SK-N-SH (cell line): ENCODE data around the gene PDZRN4. TPM values are rescaled to one million over a fixed set of nuclear protein-coding genes. Genes with fewer than 3 reads are reported as not detected.

Experiments
- CTCF ChIA-PET: fragments of 300-600, 350-600 bp; formaldehyde crosslinking; extraction: SDS; loops from one replicate; lab custom pipeline; 2021; lab: Yijun Ruan, JAX
- POLR2A ChIA-PET: fragments of 350-600 bp; sonication (Branson Sonifier 250); formaldehyde crosslinking; extraction: SDS; loops from one replicate; lab custom pipeline; 2020; ENCODE audit warnings: antibody characterized with exemption, inconsistent platforms; lab: Yijun Ruan, JAX
- DNase-seq: peaks from one replicate; pipeline ENCODE4 v3.0.0; 2012
- H2AFZ ChIP-seq: fragments of 200-600 bp; sonication (generic); 2 replicates; pipeline ENCODE4 v1.8.1; 2016; ENCODE audit warnings: antibody characterized with exemption, mild to moderate bottlenecking, low read depth
- H3F3A ChIP-seq: fragments of 200-600 bp; sonication (generic); replicated peaks from 2 replicates; pipeline ENCODE3; 2016; ENCODE audit warnings: antibody characterized with exemption, mild to moderate bottlenecking; ENCODE audit not compliant: insufficient read depth
- H3K27ac ChIP-seq, 2 experiments: fragments of 200-500 bp in 1 of 2; fragments of 200-600 bp in 1 of 2; sonication (Bioruptor generic) in 1 of 2; sonication (generic), shearing (Covaris generic) in 1 of 2; 2 replicates each; pipeline versions ENCODE4 v1.5.1 to v1.6.1; 2014 to 2016; ENCODE audit warnings: low read depth in 2 of 2, inconsistent platforms in 1 of 2, low read length in 1 of 2, mild to moderate bottlenecking in 1 of 2, mixed read lengths in 1 of 2
- H3K27me3 ChIP-seq: fragments of 200-600 bp; sonication (generic), shearing (Covaris generic); 2 replicates; pipeline ENCODE4 v1.6.1; 2016; ENCODE audit warnings: mixed run types; ENCODE audit not compliant: insufficient read depth
- H3K36me3 ChIP-seq, 2 experiments: fragments of 200-500 bp in 1 of 2; fragments of 200-600 bp in 1 of 2; sonication (Bioruptor generic) in 1 of 2; sonication (generic) in 1 of 2; replicated peaks in 1 of 2; 2 replicates each; pipeline versions ENCODE3 to v1.5.1; 2014 to 2016; ENCODE audit warnings: low read length in 1 of 2, mild to moderate bottlenecking in 1 of 2; ENCODE audit not compliant: insufficient read depth in 2 of 2, control insufficient read depth in 1 of 2
- H3K4me1 ChIP-seq, 2 experiments: fragments of 200-500 bp in 1 of 2; fragments of 200-600 bp in 1 of 2; sonication (Bioruptor generic) in 1 of 2; sonication (generic), shearing (Covaris generic) in 1 of 2; 2 replicates each; pipeline versions ENCODE4 v1.5.1 to v1.6.1; 2014 to 2016; ENCODE audit warnings: low read depth in 1 of 2, low read length in 1 of 2, mixed run types in 1 of 2; ENCODE audit not compliant: insufficient read depth in 2 of 2, control insufficient read depth in 1 of 2
- H3K4me2 ChIP-seq: fragments of 200-600 bp; sonication (generic), shearing (Covaris generic); 2 replicates; pipeline ENCODE4 v1.6.1; 2017; ENCODE audit warnings: mixed run types
- H3K4me3 ChIP-seq, 2 experiments: fragments of 200-500 bp in 1 of 2; fragments of 200-600 bp in 1 of 2; sonication (Bioruptor generic) in 1 of 2; sonication (generic), shearing (Covaris generic) in 1 of 2; 2 replicates each; pipeline versions ENCODE4 v1.5.1 to v1.8.1; 2014 to 2016; ENCODE audit warnings: low read depth in 2 of 2, inconsistent platforms in 1 of 2, low read length in 1 of 2, mild to moderate bottlenecking in 1 of 2, mixed read lengths in 1 of 2, moderate library complexity in 1 of 2
- H3K79me2 ChIP-seq: fragments of 200-600 bp; sonication (generic); 2 replicates; pipeline ENCODE4 v1.8.1; 2017; ENCODE audit warnings: mild to moderate bottlenecking; ENCODE audit not compliant: insufficient read depth
- H3K9ac ChIP-seq: fragments of 200-600 bp; sonication (generic); 2 replicates; pipeline ENCODE4 v1.6.1; 2017; ENCODE audit warnings: mixed run types
- H3K9me2 ChIP-seq: fragments of 200-600 bp; sonication (generic); 2 replicates; pipeline ENCODE4 v1.6.1; 2017; ENCODE audit warnings: mixed run types
- H3K9me3 ChIP-seq: fragments of 200-600 bp; sonication (generic); 2 replicates; pipeline ENCODE4 v1.6.1; 2017; ENCODE audit warnings: mixed run types, mild to moderate bottlenecking, moderate library complexity
- H4K20me1 ChIP-seq: fragments of 200-600 bp; sonication (generic); 2 replicates; pipeline ENCODE4 v1.6.1; 2017; ENCODE audit warnings: mild to moderate bottlenecking, mixed run types; ENCODE audit not compliant: insufficient read depth
- ELF1 ChIP-seq: IDR thresholded peaks from 2 replicates; pipeline ENCODE4 v1.4.0; 2012
- FOSL2 ChIP-seq: IDR thresholded peaks from 2 replicates; pipeline ENCODE4 v1.4.0; 2012; ENCODE audit warnings: low read depth, mild to moderate bottlenecking, moderate library complexity, borderline replicate concordance
- FOXM1 ChIP-seq: IDR thresholded peaks from 2 replicates; pipeline ENCODE4 v1.4.0; 2012; ENCODE audit warnings: low read depth, mild to moderate bottlenecking
- GATA2 ChIP-seq: sonication (generic); formaldehyde crosslinking; IDR thresholded peaks from 2 replicates; pipeline ENCODE4 v1.5.0; 2020; ENCODE audit warnings: mild to moderate bottlenecking, missing genetic modification reagents
- IRF3 ChIP-seq: fragments of 150-350 bp; IDR thresholded peaks from 2 replicates; pipeline ENCODE4 v1.6.1; 2016; ENCODE audit warnings: mild to moderate bottlenecking, low read depth, low read length
- JUND ChIP-seq: IDR thresholded peaks from 2 replicates; pipeline ENCODE4 v1.4.0; 2012
- MAX ChIP-seq: IDR thresholded peaks from 2 replicates; pipeline ENCODE4 v1.4.0; 2012; ENCODE audit warnings: low read depth
- NRF1 ChIP-seq: IDR thresholded peaks from 2 replicates; pipeline ENCODE4 v1.6.1; 2012; ENCODE audit warnings: low read depth, mild to moderate bottlenecking, low read length
- POLR2AphosphoS5 ChIP-seq: IDR thresholded peaks from 2 replicates; pipeline ENCODE4 v1.6.1; 2012; ENCODE audit warnings: low read depth, low read length
- RFX5 ChIP-seq: IDR thresholded peaks from 2 replicates; pipeline ENCODE4 v1.6.1; 2012; ENCODE audit warnings: mild to moderate bottlenecking, improper control_type of control experiment, low read length
- SIN3A ChIP-seq: IDR thresholded peaks from 2 replicates; pipeline ENCODE4 v1.6.1; 2012; ENCODE audit warnings: low read depth, mild to moderate bottlenecking, low read length, moderate library complexity, borderline replicate concordance
- TAF1 ChIP-seq: IDR thresholded peaks from 2 replicates; pipeline ENCODE4 v1.6.1; 2012; ENCODE audit warnings: low read depth, mild to moderate bottlenecking, low read length, moderate library complexity, borderline replicate concordance
- TCF12 ChIP-seq: IDR thresholded peaks from 2 replicates; pipeline ENCODE4 v1.4.0; 2012
- ZBTB33 ChIP-seq: IDR thresholded peaks from 2 replicates; pipeline ENCODE4 v1.4.0; 2012; ENCODE audit warnings: low read depth, borderline replicate concordance
- WGBS: methylation state at CpG from one replicate; pipeline ENCODE4 v1.1.6; 2017; ENCODE audit warnings: low lambda C conversion rate; 5-methylcytosine and 5-hydroxymethylcytosine counted together
- polyA plus RNA-seq, 3 experiments: library from polyadenylated mRNA; depleted of rRNA; stranded (reverse); fragments of >200 nt; gene quantifications; 2 replicates each; pipeline ENCODE4 v1.2.3, GENCODE V29; 2012
- TF ChIP-seq, protein P1 (sequence below): IDR thresholded peaks from 2 replicates; pipeline ENCODE4 v1.4.0; 2012; ENCODE audit warnings: low read depth, borderline replicate concordance

The PDZRN4 gene
- polyA plus RNA-seq, 1 of the 3 experiments (the other 2 are of a cell fraction): 0.02 TPM

GRCh38 chr12:41433460-41433859, 245.3 kb downstream of the PDZRN4 start:
- no peak overlapping the region for H3K4me2 ChIP-seq
- ChIA-PET POLR2A (no interaction called here), CTCF (no interaction called here)
- no peak overlapping the region for H3K9ac ChIP-seq
- no peaks in the 10 kb centered on the region for H3K9me2 ChIP-seq
- no peaks in the 10 kb centered on the region for H3F3A ChIP-seq
- no peak overlapping the region for H2AFZ ChIP-seq
- H3K27me3 ChIP-seq: no peaks in the 10 kb centered on the region
- TF ChIP-seq NRF1 (no peak), TAF1 (no peak), TCF12 (no peak), FOSL2 (no peak), MAX (no peak), FOXM1 (no peak), RFX5 (no peak), POLR2AphosphoS5 (no peak), JUND (no peak), ELF1 (no peak), IRF3 (no peak), ZBTB33 (no peak)
- TF ChIP-seq, protein P1, sequence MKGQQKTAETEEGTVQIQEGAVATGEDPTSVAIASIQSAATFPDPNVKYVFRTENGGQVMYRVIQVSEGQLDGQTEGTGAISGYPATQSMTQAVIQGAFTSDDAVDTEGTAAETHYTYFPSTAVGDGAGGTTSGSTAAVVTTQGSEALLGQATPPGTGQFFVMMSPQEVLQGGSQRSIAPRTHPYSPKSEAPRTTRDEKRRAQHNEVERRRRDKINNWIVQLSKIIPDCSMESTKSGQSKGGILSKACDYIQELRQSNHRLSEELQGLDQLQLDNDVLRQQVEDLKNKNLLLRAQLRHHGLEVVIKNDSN: no peak
- WGBS: 71% methylated on average over 5 of the region's 5 CpGs
- no peaks in the 10 kb centered on the region for H3K79me2 ChIP-seq
- H3K4me1 ChIP-seq: peaks cover 0 to 3% of the 10 kb centered on the region in 2 experiments; a peak in 2 of 4 replicates
- no peaks in the 10 kb centered on the region for H4K20me1 ChIP-seq
- H3K36me3 ChIP-seq: no peaks in the 10 kb centered on the region
- no peak overlapping the region for H3K27ac ChIP-seq
- H3K4me3 ChIP-seq: no peak overlapping the region
- no peaks in the 10 kb centered on the region for H3K9me3 ChIP-seq
- no peak for DNase-seq

DNA sequence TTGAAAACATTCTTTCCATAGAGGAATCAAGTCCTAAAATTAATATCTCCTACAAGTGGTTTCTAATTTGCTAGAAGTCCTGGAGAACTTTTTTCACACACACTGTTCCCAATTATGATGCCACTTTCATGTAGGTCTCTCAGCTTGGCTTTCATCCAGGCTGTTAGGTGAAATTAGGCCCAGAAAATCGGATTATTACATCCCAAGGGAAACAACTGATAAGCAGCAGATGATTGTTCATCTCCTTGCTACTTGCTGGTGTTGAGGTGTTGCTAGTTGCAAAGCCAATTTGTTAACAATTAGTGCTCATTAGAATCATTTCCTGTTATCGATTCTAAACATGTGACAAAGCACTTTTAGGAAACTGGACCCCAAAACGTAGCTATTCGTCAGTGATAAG, 248.0 kb downstream of the PDZRN4 start:
- Histone ChIP-seq H3K36me3 (no peaks in the 10 kb centered on the region), H3K9me3 (no peaks in the 10 kb centered on the region), H2AFZ (no peak overlapping the region), H4K20me1 (no peaks in the 10 kb centered on the region), H3K9me2 (no peaks in the 10 kb centered on the region), H3K79me2 (no peaks in the 10 kb centered on the region), H3K27ac (no peak overlapping the region), H3K4me1 (peaks cover 0 to 3% of the 10 kb centered on the region in 2 experiments; a peak in 2 of 4 replicates), H3K4me3 (no peak overlapping the region), H3K4me2 (no peak overlapping the region), H3K9ac (no peak overlapping the region), H3F3A (no peaks in the 10 kb centered on the region), H3K27me3 (no peaks in the 10 kb centered on the region)
- WGBS: 36% methylated on average over 4 of the region's 4 CpGs
- no peak for DNase-seq
- CTCF ChIA-PET: interaction anchor here (1.3 kb wide), 1 partner anchor 16 kb away, joined by 4 read pairs; no protein-coding TSS in a partner anchor
- TF ChIP-seq GATA2 (CRISPR knock-in tag): peak; percentile 29; the same call in 1 of the 2 replicates
- no peak for TF ChIP-seq SIN3A
- POLR2A ChIA-PET: no interaction called here
